Stimulated activated naive CD4-positive, alpha-beta T cell treated with Interleukin-2 at 50 U/mL for 16 hours (primary cell): Measurements from ENCODE around the gene GRHL1.
"Not testable (repeated sequence)": the region's sequence is repeated elsewhere in the genome, so short reads cannot be mapped to it uniquely, and the experiment has no call there.

Experiments
- DNase-seq: peaks from one replicate; lab custom pipeline; 2025; lab: John Stamatoyannopoulos, UW

GRHL1 gene

GRCh38 chr2:9951522-9952285 lies at the start of gene GRHL1:
Gene GRHL1, plus strand, starts transcription at chr2:9951693. Its CDS starts 141 bp downstream, at chr2:9951834.
- DNase-seq = peak; percentile 88

GRCh38 chr2:9905413-9905812 lies 46.1 kb upstream of the GRHL1 start:
- no peak for DNase-seq

- DNase-seq = no peak
Observed at GRCh38 chr2:9907402-9907801, 44.1 kb upstream of the GRHL1 start.

- DNase-seq = no peak
Observed at GRCh38 chr2:9908639-9909038, 42.9 kb upstream of the GRHL1 start.

GRCh38 chr2:9909106-9909505 lies 42.4 kb upstream of the GRHL1 start:
- DNase-seq = no peak

GRCh38 chr2:9910699-9911098 lies 40.8 kb upstream of the GRHL1 start:
- no peak for DNase-seq

GRCh38 chr2:9912468-9912867 lies 39.0 kb upstream of the GRHL1 start:
- no peak for DNase-seq

- DNase-seq = peak; percentile 52
Observed at GRCh38 chr2:9914384-9915065, 37.0 kb upstream of the GRHL1 start.

- no peak for DNase-seq
Observed at GRCh38 chr2:9918275-9918674, 33.2 kb upstream of the GRHL1 start.

- DNase-seq = no peak
Observed at GRCh38 chr2:9919512-9919911, 32.0 kb upstream of the GRHL1 start.

- DNase-seq = not testable (repeated sequence)
Observed at GRCh38 chr2:9927020-9927419, 24.5 kb upstream of the GRHL1 start.

GRCh38 chr2:9937258-9937657 lies 14.2 kb upstream of the GRHL1 start:
- no peak for DNase-seq

GRCh38 chr2:9937968-9938367 lies 13.5 kb upstream of the GRHL1 start:
- DNase-seq = no peak

GRCh38 chr2:9939587-9940485 lies 11.7 kb upstream of the GRHL1 start:
- no peak for DNase-seq

- DNase-seq = no peak
Observed at GRCh38 chr2:9941196-9941995, 10.1 kb upstream of the GRHL1 start.

GRCh38 chr2:9941996-9942390 lies 9.5 kb upstream of the GRHL1 start:
- DNase-seq = no peak

- DNase-seq = no peak
Observed at GRCh38 chr2:9944330-9944758, 7.1 kb upstream of the GRHL1 start.

GRCh38 chr2:9945596-9945995 lies 5.9 kb upstream of the GRHL1 start:
- DNase-seq = no peak

- no peak for DNase-seq
Observed at GRCh38 chr2:9946076-9946475, 5.4 kb upstream of the GRHL1 start.

GRCh38 chr2:9946818-9947217 lies 4.7 kb upstream of the GRHL1 start:
- DNase-seq = no peak

GRCh38 chr2:9948721-9949120 lies 2.8 kb upstream of the GRHL1 start:
- DNase-seq = no peak
